Skin of body (tissue), 2 donors: ENCODE results near the gene BTNL2. TPM values are rescaled to one million over a fixed set of nuclear protein-coding genes. Genes with fewer than 3 reads are reported as not detected.

Experiments used
- DNase-seq: peaks from one replicate; lab custom pipeline; 2025; lab: John Stamatoyannopoulos, UW
- total RNA-seq: library from RNA; depleted of rRNA; stranded (reverse); fragments of >200 nt; gene quantifications from one replicate; pipeline ENCODE4 v1.2.3, GENCODE V29; 2014

The BTNL2 gene
- total RNA-seq, 1 donor from 2014 or later = not detected

DNA sequence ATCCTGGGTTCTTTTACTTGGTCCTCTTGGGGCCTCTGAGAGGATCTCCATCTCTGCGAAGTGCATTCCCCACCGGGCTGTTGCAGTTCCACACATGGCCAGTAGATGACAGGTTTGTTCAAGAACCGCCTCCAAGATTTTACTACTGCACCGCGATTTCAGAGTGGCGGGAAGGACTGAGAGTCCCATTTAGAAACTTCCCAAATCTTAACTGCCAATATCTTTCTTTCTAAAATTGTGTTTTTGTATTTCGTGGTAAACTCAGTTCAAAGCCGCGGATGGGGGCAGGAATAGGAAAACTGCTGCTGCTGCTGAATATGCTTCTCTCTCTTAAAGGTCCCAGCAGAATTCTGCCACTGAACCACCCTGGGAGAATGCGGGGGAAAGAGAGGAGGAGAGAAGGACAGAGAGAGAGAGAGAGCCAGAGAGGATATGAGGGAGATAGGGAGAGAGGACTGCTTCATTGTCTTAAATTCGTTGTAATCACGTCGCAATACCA, 8.6 kb upstream of the BTNL2 start:
- peak; percentile 24 for DNase-seq

DNA sequence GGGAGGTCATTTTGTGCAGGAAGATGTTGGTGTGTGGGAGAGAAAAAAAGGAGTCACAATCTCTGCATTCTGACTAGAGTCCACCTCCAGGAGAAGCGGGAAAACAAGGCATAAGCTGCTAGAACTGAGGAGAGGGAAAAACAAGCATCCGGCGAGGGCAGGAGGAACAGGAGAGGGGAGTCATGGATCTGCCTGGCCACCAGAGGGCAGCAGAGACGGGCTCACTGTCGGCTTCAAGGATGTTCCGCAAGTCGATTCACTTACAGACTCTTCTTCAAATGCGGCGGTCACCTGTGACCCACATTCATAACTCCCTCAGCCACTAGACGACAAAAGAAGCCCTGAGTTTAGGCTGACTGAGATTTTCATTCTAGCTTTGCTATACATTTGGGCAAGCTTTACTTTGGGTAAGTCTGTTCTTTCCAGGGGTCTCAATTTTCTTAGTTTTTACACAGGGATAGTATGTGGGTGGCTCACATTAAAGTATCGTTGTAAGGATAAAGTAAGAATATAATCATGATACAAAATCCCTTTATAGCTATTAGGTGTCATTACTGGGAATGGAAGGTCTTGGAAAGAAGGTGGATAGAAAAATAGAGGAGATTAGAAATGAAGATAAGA, 6.6 kb upstream of the BTNL2 start:
- peak; percentile 43 for DNase-seq

DNA sequence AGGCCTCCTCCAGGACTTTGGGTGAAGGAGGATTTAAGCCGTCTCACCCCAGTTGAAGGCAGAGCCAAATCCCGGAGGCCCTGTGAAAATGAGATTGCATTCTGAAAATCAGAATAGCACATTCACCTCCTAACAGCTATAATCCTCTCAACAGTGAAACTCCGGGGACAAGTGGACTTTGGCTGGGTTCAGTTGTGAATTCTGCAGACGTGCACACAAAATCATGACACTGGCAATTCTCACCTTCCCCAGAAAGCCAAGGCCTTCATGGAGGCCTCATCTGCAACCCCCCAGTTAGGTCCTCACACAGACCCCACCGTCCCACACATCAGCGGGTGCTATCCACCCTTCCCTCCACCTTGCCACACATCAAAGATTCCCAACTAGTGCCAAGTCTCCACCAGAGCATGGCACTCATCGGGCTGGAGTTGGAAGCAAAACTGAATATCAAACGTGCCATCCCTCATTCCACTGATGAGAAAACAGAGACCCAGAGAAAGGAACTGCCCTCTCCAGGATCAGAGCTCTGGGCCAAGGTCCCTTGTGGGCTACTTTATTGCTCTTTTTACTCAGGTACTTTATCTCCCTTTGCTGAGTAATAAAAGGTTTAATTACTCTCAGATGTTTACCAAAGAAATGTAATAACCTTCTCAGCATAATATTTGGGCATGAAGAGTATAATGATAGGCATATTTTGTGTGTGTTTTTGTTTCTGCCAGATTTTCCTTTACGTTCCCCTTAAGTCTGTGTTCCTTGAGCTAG, 4.8 kb upstream of the BTNL2 start:
- no peak for DNase-seq

DNA sequence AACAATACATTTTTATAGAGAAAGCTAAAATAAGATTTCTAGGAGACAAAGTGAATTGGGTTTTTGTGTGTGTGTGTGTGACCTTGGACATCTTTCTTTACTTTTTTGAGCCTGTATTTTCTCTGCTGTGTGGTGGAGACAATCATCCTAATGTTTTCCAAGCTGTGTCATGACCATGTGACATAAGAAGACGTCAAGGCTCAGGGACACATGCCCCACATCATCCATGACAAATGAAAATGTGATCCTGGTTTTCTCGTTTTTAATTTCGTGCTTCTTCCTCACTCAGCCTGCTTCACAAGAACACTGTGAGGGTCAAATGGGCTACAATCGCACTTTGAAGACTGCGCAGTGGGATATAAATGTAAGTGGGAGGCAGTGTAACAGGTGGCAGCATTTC, 3.9 kb upstream of the BTNL2 start:
- no peak for DNase-seq

DNA sequence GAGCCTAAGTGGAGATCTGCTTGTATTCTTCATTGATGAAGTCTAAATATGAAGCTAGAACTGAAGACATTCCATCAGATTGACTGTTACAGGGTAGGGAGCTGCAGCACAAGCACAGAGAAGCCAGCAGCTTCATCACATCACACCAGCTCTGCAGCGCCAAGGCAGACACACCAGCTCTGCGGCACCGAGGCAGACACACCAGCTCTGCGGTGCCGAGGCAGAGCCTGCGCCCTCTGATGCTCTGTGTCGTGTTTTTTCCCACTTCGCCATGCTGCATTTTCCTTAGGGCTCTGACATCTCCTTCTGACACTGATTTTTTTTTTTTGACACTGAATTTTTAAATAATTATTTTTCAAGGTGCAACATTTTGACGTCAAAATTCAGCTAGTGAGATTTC, 784 bp downstream of the BTNL2 start:
- no peak for DNase-seq

DNA sequence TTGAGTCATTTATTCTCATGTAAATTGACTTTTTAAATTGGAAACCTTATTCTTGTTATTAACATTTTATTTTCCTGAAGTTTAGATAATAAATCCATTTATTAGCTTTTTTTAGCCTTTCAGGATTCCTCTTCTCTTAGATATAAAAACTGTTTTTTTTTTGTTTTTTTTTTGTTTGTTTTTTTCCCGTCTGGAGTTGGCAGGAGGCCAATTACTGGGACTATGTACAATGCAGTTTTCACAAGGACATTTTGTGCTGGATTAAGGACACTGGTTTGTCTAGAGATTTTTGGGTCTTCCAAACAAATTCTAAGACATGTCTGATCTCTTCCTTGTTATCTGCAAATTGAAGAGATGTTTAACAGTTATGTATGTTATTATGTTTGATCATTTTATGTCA, 1.3 kb downstream of the BTNL2 start:
- DNase-seq = no peak

DNA sequence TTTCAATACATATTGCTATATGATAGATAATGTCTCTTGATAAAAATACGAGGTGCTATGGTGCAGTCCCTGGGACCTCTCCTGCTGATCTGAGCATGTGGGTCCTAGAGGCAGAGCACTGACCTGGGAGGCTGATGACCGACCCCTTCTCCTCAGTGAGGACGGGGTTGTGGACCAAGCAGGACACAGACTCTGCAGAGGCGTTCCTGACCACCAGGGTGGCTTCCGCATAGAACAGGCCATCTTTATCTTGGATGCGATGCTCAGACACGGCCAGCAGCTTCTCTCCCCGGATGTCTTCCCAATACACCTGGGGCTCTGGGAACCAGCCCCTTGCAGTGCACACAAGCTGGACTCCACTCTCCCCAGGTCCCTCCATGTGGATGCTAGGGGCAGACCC, 4.2 kb downstream of the BTNL2 start:
- DNase-seq = no peak

DNA sequence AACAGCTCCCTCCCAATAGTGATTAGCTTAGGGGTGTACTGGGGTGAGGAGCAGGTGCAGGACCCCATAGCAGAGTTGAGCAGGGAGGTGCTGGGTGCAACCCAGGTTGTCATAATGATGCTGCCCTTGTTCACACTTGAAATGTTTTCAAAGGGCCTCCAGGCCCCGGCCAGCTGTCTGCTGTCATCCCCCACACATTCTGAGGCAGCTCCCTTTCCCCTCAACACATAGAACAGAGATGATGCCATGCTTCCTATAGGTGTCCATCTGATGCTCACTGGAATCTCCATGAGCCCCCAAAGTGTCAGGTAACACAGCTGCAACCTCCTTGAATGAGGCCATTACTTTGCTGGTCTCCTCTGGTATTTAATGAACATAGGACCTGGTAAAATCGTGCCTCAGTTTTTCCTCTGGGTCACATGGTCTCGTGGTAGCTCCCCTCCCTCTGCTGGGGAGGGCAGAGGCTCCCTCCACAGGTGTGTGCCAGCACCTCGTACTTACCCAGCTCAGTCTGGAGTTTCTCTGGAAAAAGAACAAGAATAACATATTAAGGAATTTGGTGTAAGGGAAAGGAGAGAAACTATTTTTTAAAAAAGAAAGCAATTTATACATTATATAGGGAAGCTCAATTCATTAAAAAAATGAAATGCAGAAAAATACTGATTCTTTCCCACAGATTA, 5.6 kb downstream of the BTNL2 start:
- DNase-seq = no peak

DNA sequence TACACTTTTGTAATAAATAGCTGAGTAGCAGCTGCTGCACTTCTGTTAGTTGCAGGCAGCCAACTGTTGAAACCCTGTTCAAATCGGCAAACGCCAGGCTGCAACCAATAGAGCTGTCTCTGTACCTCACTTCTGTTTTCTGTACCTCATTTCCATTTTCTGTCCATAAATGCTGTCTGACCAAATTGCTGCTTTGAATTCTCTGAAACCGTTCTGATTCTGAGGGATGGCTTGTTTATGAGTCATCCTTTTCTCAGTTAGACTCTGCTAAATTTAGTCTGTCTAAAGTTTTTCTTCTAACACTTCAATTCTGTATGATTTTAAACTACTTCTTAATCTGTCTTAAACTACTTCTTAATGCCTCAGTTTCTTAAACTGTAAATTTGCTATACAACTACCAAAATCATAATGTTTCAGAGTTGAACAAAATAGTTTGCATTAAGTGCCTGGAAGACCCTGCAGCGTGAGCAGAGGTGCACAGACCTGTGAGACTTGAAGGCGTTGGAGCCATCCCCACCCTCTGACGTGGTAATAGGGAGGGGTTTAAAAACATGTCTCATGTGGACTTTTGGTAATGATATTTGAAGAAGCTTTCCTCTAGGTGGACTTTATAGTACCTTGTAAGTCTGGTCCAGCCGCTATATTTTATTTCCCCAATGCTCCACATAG, 9.6 kb downstream of the BTNL2 start:
- no peak for DNase-seq

DNA sequence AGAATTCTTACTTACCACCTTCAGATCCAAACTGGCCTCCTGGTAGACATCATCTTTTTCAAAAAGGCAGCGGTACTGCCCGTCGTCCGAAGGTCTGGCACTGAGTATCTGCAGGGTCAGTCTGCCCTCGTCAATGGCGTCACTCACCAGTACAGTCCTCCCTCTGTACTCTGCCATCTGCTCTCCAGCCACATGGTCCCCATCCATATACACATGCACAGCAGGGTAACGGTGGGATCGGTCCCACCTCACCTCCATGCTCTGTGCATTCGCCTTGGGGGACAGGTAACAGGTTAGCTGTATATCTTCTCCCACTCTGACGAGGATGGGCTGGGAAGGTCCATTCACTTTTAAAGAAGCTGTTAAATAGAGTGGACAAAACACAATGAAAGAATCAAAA, 11.0 kb downstream of the BTNL2 start:
- DNase-seq = no peak

DNA sequence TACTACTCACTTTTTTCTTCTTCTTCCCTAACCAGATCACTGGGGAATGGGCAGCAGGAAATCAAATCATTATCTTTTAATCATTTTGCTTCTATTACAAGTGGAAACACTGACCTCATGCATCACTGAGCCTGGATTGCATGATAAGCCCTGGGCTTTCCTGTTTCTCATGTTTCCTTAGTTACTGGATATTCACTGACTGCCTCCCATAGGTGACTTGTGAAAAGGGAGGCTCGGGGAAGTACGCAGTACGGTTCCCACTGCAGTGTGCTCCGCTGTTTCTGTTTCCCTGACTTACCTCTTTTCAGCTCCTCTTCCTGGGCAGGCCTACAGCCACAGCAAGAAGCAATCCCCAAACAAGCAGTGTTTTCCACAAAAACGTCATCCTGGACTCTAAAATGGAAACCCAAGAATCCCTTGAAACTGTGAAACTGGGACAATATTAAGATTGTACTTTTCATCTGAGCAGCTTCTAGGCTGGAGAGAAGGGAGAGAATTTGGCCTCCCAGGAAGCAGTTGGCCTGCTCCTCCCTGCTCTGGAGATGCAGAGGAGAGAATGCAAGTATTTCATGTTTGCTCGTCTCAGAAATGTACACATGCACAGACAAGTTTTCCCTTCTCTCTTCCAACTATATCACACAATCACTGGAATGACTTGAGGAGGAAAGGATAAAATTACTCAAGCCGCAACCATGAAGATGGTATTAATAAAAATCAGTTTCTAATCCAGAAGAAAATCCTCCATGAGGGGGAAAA, 13.1 kb downstream of the BTNL2 start:
- peak; percentile 52 for DNase-seq

DNA sequence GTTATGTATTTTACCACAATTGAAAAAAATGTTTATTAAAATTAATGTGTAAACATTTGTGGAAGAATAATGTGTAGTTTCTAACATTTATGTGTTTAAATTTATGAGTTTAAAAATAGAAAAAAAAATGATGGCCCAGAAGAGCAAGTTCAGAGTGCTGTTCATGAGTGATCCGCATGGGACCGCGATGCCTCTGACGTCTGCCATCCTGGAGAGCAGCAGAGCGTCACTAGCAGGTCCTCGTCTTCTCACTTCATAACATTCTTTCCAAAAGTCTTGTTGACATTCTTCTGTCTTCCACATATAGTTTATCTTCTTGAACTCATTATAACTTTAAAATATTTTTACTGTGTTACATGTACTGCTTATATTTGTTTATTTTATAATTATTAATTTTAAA, 15.5 kb downstream of the BTNL2 start:
- DNase-seq = no peak

DNA sequence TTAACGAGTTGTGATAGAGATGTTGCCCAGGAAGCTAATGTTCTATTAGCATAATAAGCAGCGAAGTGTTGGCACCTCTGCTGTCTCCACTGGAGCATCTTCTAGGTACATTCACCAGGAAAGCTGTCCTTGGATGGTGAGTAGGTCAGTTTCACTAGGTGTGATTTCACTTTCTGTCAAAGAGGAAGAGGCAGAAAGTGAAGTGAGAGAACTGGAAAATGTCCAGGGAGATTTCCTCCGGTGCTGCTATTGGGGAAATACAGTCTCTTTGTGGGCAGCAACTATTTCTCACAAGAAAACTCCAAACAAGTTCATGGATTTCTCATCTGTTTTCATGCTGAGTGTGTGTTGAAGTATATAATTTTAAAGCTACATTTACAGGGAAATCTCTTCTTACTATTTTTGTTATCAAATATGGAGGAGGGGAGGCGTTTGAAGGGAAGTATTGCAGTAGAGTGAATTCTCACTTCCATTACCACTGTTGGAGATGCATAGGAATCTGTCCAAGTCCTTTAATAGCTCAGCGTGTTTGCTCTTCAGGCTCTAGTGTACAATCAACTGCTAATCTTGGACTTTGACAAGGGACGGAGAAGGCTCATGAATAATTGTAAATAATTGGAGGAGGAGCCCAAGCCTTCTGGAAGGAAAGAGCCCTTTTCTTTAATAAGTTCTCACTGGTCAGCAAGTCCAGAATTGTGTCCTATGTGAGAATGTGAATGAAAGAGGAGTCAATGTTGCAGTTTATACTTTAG, 19.2 kb downstream of the BTNL2 start:
- no peak for DNase-seq

DNA sequence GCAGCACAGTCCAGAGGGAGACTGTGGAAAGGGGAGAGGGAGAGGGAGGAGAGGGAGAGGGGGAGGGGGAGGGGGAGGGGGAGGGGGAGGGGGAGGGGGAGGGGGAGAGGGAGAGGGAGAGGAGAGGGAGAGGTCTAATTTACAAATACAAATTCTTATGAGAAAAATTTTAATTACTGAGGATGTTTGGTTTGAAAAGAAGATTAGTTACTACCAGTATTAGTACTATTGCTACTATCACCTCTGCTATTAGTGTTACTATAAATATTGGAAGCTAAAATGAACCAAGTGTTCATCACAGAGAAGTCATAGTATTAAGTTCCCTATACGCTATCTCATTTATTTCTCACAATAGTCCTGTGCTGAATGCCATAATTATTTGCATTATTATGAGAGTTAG, 20.9 kb downstream of the BTNL2 start:
- no peak for DNase-seq

DNA sequence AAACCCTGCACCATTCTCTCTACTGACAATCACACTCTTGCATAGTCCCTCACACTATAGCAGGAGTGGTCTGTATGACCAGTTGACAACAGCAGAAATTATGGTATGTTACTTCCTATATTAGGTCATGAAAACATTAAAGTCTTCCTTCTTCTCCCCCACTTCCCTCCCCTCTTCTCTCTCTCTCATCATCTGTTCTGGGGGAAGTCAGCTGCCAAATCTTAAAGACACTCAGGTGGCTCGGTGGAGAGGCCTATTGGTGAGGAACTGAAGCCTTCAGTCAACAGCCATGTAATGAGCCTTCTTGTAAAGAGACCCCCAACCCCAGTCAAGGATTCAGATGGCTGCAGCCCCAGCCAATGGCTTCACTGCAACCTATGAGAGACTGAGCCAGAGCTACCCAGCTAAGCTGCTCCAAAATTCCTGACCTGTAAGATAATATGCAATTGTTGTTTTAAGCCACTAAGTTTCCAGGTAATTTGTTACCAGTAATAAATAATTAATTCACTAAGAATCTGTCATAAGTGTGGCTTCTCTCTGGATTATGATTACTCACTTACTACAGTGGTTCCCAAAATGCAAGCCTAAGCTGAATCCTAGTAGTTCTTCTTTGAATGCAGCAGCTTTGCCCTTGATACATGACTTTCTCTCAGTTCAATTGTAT, 24.1 kb downstream of the BTNL2 start:
- DNase-seq = no peak

DNA sequence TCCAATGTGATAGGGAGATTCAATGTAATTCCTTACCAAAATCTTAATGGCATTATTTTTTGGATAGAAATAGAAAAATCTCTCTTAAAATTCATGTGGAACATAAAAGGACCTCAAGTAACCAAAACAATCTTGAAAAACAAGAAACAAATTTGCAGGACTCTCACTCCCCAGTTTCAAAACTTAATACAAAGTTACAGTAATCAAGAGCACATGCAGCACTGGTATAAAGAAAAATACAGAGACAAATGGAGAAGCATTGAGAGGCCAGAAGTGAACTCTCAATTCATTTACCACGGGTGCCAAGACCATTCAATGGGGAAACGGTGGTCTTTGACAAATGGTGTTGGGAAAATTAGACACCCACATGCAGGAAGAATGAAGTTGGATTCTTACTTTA, 27.4 kb downstream of the BTNL2 start:
- DNase-seq = no peak

DNA sequence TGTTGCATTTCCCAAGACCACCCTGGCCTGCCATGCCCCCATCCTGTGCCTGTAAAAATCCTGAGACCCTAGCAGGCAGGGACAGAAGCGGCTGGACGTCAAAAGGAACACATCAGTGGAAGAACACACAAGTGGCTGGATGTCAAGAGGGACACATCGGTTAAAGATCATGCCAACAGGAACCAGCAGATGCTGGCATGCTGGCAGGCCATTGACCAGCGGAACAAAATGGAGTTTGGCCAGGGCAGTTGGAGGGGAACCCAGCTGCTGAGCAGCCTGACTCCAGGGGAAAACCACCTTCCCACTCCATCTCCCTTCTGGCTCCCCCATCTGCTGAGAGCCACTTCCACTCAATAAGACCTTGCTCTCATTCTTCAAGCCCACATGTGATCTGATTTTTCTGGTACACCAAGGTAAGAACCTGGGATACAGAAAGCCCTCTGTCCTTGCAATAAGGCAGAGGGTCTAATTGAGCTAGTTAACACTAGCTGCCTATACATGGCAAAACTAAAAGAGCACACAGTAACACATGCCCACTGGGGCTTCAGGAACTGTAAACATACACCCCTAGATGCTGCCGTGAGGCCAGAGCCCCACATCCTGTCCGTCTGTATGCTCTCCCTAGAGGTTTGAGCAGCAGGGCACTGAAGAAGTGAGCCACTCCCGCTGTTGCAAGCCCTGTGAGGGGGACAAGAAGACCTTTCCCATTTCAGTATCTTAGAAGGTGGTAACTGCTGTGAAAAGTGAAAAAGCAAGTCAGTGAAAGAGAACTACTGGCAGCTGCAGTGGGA, 31.0 kb downstream of the BTNL2 start:
- no peak for DNase-seq

DNA sequence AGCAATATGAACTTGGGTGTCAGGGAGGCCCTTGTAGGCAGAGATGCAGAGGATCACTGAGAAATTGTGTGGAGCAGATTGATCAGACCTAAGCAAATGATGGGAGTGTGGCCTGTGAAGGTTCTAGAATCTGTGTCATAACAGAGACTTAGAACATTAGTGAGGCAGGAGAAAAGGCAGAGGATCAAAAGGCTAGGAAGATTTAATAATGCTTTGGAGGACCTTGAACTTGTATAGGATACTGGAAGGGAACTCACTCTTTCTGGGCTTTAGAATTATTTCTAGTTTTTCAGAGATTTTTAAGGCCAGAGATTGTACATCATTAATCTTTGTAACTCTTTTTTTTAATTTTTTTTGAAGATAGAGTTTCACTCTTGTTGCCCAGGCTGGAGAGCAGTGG, 35.2 kb downstream of the BTNL2 start, which contains the start of gene TSBP1:
TSBP1 (minus strand) TSS at position 101 of the 400 bp plus-strand sequence. CDS start 197 bp downstream, outside the sequence.
- DNase-seq = no peak

DNA sequence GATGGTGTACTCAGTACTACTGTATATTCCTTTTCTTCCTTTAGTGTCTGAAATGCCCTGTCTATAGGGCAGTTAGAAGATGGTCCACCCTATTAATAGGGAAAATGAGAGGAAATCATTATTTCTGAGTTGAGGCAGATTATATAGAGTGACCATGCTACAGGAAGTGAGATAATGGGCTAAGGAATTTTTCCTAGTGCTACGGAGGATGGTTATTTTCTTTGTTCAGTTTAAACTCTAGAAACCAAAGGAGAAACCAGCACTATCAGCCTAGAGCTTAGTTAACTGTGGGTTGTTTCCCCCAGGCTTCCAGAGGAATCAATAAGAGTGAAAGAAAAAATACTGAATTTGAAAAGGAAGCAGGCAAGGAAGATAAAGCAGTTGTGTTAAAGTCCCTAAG, 35.8 kb downstream of the BTNL2 start:
- DNase-seq = no peak
